Coronary artery (tissue), 2 donors: ENCODE data around the gene CDKL4.
"Not testable (repeated sequence)": the region's sequence is repeated elsewhere in the genome, so short reads cannot be mapped to it uniquely, and the experiment has no call there.

Experiments
- DNase-seq: peaks from one replicate; pipeline ENCODE4 v3.0.0-alpha.2; 2017; ENCODE audit warnings: low spot score
- H3K27ac ChIP-seq, 2 donors: fragments of 200-600 bp; sonication (generic); one replicate each; pipeline ENCODE4 v1.5.1; 2016 to 2019
- H3K4me3 ChIP-seq: fragments of 200-600 bp; sonication (generic); 2 replicates; pipeline ENCODE4 v1.5.1; 2016; ENCODE audit warnings: mild to moderate bottlenecking, moderate library complexity
- CTCF ChIP-seq: fragments of 200-600 bp; sonication (generic); IDR thresholded peaks from one replicate; pipeline ENCODE4 v1.5.1; 2019; ENCODE audit warnings: antibody characterized with exemption

Gene CDKL4

GRCh38 chr2:39164089-39164488 lies 79.7 kb downstream of the CDKL4 start:
- Histone ChIP-seq H3K27ac (no peak overlapping the region), H3K4me3 (no peak overlapping the region)
- no peak for DNase-seq
- TF ChIP-seq CTCF, result no peak

- H3K4me3 ChIP-seq, result no peak overlapping the region
- DNase-seq, result no peak
- H3K27ac ChIP-seq, result peak overlapping the region in 1 of 2 donors; percentile 35
- TF ChIP-seq CTCF, result no peak
These were observed 82.8 kb downstream of the CDKL4 start for GRCh38 chr2:39160982-39161381.

DNA sequence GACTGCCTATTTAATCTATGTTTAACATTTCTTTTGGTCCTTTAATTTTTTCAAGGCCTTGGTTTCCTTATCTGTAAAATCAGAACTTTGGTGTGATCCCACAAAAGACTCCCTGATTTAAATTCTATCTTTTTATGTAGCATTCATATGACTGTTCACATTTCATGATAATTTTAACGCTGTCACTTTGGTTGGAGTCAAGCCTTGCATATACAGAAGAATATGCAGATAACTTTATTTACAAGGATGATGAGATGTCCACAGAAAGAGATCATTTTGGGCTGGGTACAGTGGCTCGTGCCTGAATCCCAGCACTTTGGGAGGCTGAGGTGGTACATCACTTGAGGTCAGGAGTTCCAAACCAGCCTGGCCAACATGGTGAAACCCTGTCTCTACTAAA lies 84.5 kb downstream of the CDKL4 start:
- TF ChIP-seq CTCF, result no peak
- Histone ChIP-seq H3K4me3 (no peak overlapping the region), H3K27ac (no peak overlapping the region)
- no peak for DNase-seq

DNA sequence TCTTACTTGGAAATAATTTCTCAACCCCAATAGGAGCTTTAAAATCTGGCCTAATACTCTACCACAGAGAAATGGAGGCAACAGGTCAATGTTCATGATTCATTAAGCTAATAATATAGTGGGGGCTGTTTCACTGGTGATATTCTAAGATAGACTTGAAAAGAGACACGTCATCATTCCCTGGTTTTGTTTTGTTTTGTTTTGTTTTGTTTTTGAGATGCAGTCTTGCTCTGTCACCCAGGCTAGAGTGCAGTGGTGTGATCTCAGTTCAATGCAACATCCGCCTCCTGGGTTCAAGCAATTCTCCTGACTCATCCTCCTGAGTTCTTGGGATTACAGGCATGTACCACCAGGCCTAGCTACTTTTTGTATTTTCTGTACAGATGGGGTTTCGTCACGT lies 85.4 kb downstream of the CDKL4 start:
- no peak for DNase-seq
- TF ChIP-seq CTCF, result no peak
- no peak overlapping the region for H3K27ac ChIP-seq

DNA sequence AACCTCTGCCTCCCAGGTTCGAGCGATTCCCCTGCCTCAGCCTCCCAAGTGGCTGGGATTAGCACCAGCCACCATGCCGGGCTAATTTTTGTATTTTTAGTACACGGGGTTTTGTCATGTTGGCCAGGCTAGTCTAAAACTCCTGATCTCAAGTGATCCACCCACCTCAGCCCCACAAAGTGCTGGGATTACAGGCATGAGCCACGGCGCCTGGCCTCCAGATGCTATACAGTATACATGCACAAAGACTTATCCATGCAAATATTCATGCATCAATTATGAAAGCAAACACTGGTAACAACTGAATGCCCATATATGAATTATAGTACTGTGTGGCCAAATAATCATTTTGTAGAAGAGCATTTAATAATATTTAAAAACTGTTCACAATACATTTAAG lies 86.9 kb downstream of the CDKL4 start:
- DNase-seq, result no peak
- peak overlapping the region in 1 of 2 donors; percentile 35 for H3K27ac ChIP-seq
- TF ChIP-seq CTCF, result no peak
- no peak overlapping the region for H3K4me3 ChIP-seq

More for the DNA sequence above, 85.4 kb downstream of the CDKL4 start:
- no peak overlapping the region for H3K4me3 ChIP-seq

GRCh38 chr2:39156107-39156506 lies 87.7 kb downstream of the CDKL4 start:
- DNase-seq, result no peak
- Histone ChIP-seq H3K27ac (peak overlapping the region in 1 of 2 donors; percentile 14), H3K4me3 (no peak overlapping the region)
- no peak for TF ChIP-seq CTCF

GRCh38 chr2:39155573-39155972 lies 88.2 kb downstream of the CDKL4 start:
- H3K27ac ChIP-seq, DNase-seq, H3K4me3 ChIP-seq: not testable (repeated sequence)

- H3K4me3 ChIP-seq, result no peak overlapping the region
- DNase-seq, result no peak
- no peak for TF ChIP-seq CTCF
- no peak overlapping the region for H3K27ac ChIP-seq
These were observed 88.8 kb downstream of the CDKL4 start for GRCh38 chr2:39154944-39155343.
